ENCODE results near the gene CARM1.
"Not testable (repeated sequence)": the region's sequence is repeated elsewhere in the genome, so short reads cannot be mapped to it uniquely, and the experiment has no call there.

- TF ChIP-seq CTCF, POLR2A, POLR2AphosphoS5, EP300 (IDR thresholded peaks at IDR 0.05): not testable (repeated sequence)
Measured at GRCh38 chr19:10943412-10943811, 72.1 kb downstream of the CARM1 start.

All from stomach (tissue), 4 donors.